Activated CD4-positive, alpha-beta T cell treated with anti-CD3 and anti-CD28 coated beads for 36 hours (primary cell): ENCODE measurements around the gene DIAPH1. TPM values are rescaled to one million over a fixed set of nuclear protein-coding genes. Genes with fewer than 3 reads are reported as not detected.
"Not testable (repeated sequence)": the region's sequence is repeated elsewhere in the genome, so short reads cannot be mapped to it uniquely, and the experiment has no call there.

Experiments used
- ATAC-seq: fragments of 200-7000 bp; cut with Tn5 transposase; one replicate; pipeline ENCODE4 v1.10.0; 2021; ENCODE audit warnings: mild to moderate bottlenecking, moderate library complexity
- CTCF ChIA-PET: fragments of 350-600 bp; sonication (Branson Sonifier 250); formaldehyde crosslinking; loops from one replicate; lab custom pipeline; 2021; ENCODE audit warnings: antibody characterized with exemption; lab: Charles Lee
- POLR2A ChIA-PET: fragments of 350-600 bp; sonication (Branson Sonifier 250); formaldehyde crosslinking; loops from one replicate; lab custom pipeline; 2021; ENCODE audit warnings: antibody characterized with exemption, inconsistent platforms; lab: Charles Lee
- DNase-seq: peaks from one replicate; pipeline ENCODE4 v3.0.0-alpha.2; 2020
- H3K27ac Mint-ChIP-seq: one replicate; pipeline ENCODE4 v1.8.0; 2021; ENCODE audit warnings: mixed read lengths
- H3K27me3 Mint-ChIP-seq: one replicate; pipeline ENCODE4 v1.8.0; 2021; ENCODE audit warnings: mixed read lengths
- H3K36me3 Mint-ChIP-seq: one replicate; pipeline ENCODE4 v1.8.0; 2021; ENCODE audit warnings: low read depth, mixed read lengths
- H3K4me1 Mint-ChIP-seq: one replicate; pipeline ENCODE4 v1.8.0; 2021; ENCODE audit warnings: mixed read lengths
- H3K4me3 Mint-ChIP-seq: one replicate; pipeline ENCODE4 v1.8.0; 2021; ENCODE audit warnings: mild to moderate bottlenecking, moderate library complexity, mixed read lengths
- H3K9me3 Mint-ChIP-seq: one replicate; pipeline ENCODE4 v1.8.0; 2021; ENCODE audit warnings: low read depth, mixed read lengths
- intact Hi-C, 2 experiments: fragments of 100-400 bp; cut with DNase I in 1 of 2; cut with micrococcal nuclease in 1 of 2; formaldehyde crosslinking; loops; one replicate each; pipeline versions ENCODE4 v1.14.2 to v1.15.1; 2022 to 2024; cut with DNase I, micrococcal nuclease
- total RNA-seq, 2 experiments: library from RNA; stranded (reverse); gene quantifications; one replicate each; pipeline ENCODE4 v1.2.3, GENCODE V29; 2021

DIAPH1 gene
- total RNA-seq, 2 experiments from 2014 or later = 185 to 212 TPM

DNA sequence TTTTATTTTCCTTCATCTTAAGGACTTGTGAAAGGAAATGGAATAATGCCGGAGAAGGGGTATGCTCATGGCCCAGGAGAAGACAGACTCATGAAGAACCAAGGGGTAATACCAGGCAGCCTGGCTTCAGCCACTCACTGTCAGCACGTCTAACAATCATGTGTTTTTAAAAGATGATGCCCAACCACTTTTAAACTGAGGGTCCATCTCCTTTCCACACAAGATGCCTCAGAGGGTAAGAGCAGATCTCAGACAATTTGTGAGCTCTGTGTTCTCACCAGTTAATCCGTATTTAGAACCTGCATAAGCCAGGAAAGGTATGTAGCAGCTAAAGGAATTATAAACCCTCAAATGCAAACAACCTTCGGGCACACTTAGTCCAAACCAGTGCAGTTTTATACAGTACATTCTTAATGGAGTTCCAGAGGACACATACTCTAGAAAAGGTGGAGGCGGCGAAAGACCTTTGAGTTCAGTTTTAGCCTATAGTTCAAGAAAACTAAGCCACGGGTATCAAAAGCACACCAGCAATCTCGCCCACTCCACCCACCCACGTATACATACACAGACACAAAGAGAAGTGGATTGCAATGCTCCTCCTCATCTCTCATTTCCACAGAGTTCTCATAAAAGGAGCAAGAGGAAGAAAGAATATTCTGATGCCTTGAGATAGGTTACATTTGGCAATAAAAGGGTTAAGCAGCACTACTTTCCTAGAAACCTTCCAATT lies 2.6 kb downstream of the DIAPH1 start:
- H3K27me3 Mint-ChIP-seq = no peaks in the 10 kb centered on the region
- ChIA-PET POLR2A (interaction anchor here (0.7 to 3.1 kb wide), 5 partner anchors 10 to 941 kb away, joined by 3 to 10 read pairs (median 6); partner anchors contain the start of genes HDAC3 and RELL2), CTCF (interaction anchor here (0.7 to 11.2 kb wide), 10 partner anchors 9 to 1083 kb away, joined by 3 to 261 read pairs (median 16); partner anchors contain the start of genes HDAC3 and RELL2)
- peak overlapping the region; percentile 98 for H3K27ac Mint-ChIP-seq
- intact Hi-C loops = loop anchor here (5.0 to 10.0 kb wide), 4 partner anchors 306 to 1061 kb away; partner anchors contain the start of genes SRA1 (in 2 of the 2), DELE1 (in 1 of the 2) and NDFIP1 (in 1 of the 2)
- peaks cover 43% of the 10 kb centered on the region for H3K36me3 Mint-ChIP-seq
- no peaks in the 10 kb centered on the region for H3K9me3 Mint-ChIP-seq
- H3K4me3 Mint-ChIP-seq = peak overlapping the region; percentile 98
- H3K4me1 Mint-ChIP-seq = peaks cover 67% of the 10 kb centered on the region
- no peak for ATAC-seq
- no peak for DNase-seq

DNA sequence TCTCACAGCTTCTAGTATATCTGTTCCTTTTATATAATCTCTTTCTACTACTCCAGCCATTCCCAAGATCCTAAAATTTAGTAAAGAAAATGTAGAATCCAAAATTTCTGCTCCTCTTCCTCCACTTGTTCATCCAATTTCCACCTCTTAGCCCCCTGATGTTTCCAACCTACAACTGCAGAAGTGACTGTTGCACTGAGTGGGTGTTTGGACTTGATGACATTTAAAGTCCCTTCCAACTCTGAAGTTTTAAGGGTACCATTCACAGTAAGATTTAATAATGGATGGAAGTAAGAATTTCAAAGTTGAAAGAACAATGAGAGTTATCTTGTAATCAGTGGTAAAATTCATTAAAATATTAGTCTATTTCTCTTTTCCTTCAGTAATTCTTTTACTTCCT lies 5.5 kb downstream of the DIAPH1 start:
- H3K4me3 Mint-ChIP-seq = peak overlapping the region; percentile 1
- H3K4me1 Mint-ChIP-seq = peaks cover 77% of the 10 kb centered on the region
- H3K27me3 Mint-ChIP-seq = no peaks in the 10 kb centered on the region
- peaks cover 42% of the 10 kb centered on the region for H3K36me3 Mint-ChIP-seq
- intact Hi-C loops = loop anchor here (10.0 kb wide), 2 partner anchors 491 to 1059 kb away; partner anchors contain the start of genes SRA1 (in 2 of the 2) and NDFIP1 (in 1 of the 2)
- H3K9me3 Mint-ChIP-seq = no peaks in the 10 kb centered on the region
- CTCF ChIA-PET = interaction anchor here (0.6 to 8.4 kb wide), 7 partner anchors 7 to 269 kb away, joined by 3 to 161 read pairs (median 6); partner anchors contain the start of genes HDAC3 and RELL2
- POLR2A ChIA-PET = no interaction called here
- no peak for ATAC-seq
- no peak for DNase-seq
- peak overlapping the region; percentile 37 for H3K27ac Mint-ChIP-seq

DNA sequence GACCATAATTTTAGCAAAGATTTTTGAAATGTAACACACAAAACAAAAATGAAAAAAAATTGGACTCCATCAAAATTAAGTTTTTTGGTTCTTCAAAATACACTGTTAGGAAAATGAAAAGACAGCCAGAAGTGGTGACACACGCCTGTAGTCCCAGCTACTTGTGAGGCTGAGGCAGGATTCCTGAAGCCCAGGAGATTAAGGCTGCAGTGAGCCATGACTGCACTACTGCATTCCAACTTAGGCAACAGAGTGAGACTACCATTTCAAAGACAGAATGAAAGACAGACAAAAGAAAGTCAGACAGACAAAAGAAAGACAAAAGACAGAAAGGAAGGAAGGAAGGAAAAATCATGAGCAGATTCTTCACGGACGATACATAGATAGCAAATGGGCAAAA lies 7.5 kb downstream of the DIAPH1 start:
- H3K27ac Mint-ChIP-seq = peak overlapping the region; percentile 78
- ChIA-PET POLR2A (no interaction called here), CTCF (interaction anchor here (1.0 kb wide), 1 partner anchor 12 kb away, joined by 3 read pairs; no protein-coding TSS in a partner anchor)
- peaks cover 36% of the 10 kb centered on the region for H3K36me3 Mint-ChIP-seq
- ATAC-seq = no peak
- no peak overlapping the region for H3K4me3 Mint-ChIP-seq
- no peaks in the 10 kb centered on the region for H3K27me3 Mint-ChIP-seq
- no peaks in the 10 kb centered on the region for H3K9me3 Mint-ChIP-seq
- DNase-seq = no peak
- H3K4me1 Mint-ChIP-seq = peaks cover 84% of the 10 kb centered on the region
- intact Hi-C loops = loop anchor here (10.0 kb wide), 2 partner anchors 494 to 1056 kb away; partner anchors contain the start of genes SRA1 (in 2 of the 2) and NDFIP1 (in 1 of the 2)

DNA sequence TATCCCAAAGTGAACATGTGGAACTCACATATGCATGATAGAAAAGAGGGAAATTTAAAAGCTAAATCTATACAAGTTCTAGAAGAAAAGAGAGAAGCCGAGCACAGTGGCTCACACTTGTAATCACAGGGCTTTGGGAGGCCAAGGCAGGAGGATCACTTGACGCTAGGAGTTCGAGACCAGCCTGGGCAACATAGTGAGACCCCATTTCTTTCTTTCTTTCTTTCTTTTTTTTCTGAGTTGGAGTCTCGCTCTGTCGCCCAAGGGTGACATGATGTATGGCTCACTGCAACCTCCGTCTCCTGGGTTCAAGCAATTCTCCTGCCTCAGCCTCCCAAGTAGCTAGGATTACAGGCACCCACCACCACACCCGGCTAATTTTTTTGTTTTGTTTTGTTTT lies 8.9 kb downstream of the DIAPH1 start:
- ATAC-seq, H3K27me3 Mint-ChIP-seq, H3K4me3 Mint-ChIP-seq, POLR2A ChIA-PET, DNase-seq, H3K9me3 Mint-ChIP-seq: not testable (repeated sequence)
- intact Hi-C loops = loop anchor here (10.0 kb wide), 3 partner anchors 495 to 1215 kb away; partner anchors contain the start of genes SRA1 (in 2 of the 2) and NDFIP1 (in 1 of the 2)
- H3K27ac Mint-ChIP-seq = peak overlapping the region; percentile 86
- CTCF ChIA-PET = interaction anchor here (1.1 to 5.2 kb wide), 4 partner anchors 9 to 22 kb away, joined by 3 to 30 read pairs (median 16); partner anchors contain the start of gene DIAPH1
- peaks cover 85% of the 10 kb centered on the region for H3K4me1 Mint-ChIP-seq
- peaks cover 30% of the 10 kb centered on the region for H3K36me3 Mint-ChIP-seq

DNA sequence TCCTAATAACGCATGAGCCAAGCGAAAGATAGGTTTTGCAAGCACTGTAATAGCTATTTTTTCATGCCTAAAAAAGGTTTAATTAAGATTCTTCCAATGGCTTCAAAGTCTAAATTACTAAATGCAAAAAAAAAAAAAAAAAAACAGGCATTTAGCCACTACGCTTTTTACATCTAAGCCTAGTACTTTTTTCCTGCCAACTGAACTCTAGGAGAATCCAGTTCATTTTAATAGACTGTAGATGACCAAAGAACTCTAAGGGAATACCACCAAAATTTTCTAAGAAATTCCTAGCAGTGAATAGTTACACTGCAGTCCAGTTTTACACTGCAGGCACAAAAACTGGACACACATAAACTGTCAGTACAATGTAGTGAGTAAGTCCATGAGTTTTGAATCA lies 9.8 kb downstream of the DIAPH1 start:
- Mint-ChIP-seq H3K9me3 (no peaks in the 10 kb centered on the region), H3K4me3 (no peak overlapping the region), H3K4me1 (peaks cover 85% of the 10 kb centered on the region), H3K27ac (peak overlapping the region; percentile 69), H3K36me3 (peaks cover 26% of the 10 kb centered on the region), H3K27me3 (no peaks in the 10 kb centered on the region)
- ATAC-seq = no peak
- CTCF ChIA-PET = interaction anchor here (0.8 to 5.2 kb wide), 8 partner anchors 8 to 45 kb away, joined by 3 to 30 read pairs (median 6); partner anchors contain the start of gene DIAPH1
- DNase-seq = no peak
- POLR2A ChIA-PET = interaction anchor here (0.6 to 0.7 kb wide), 3 partner anchors 30 to 1139 kb away, joined by 3 to 11 read pairs (median 5); no protein-coding TSS in a partner anchor
- intact Hi-C loops = loop anchor here in 1 of 2 experiments (10.0 kb wide), 1 partner anchor 1216 kb away; no protein-coding TSS in a partner anchor

DNA sequence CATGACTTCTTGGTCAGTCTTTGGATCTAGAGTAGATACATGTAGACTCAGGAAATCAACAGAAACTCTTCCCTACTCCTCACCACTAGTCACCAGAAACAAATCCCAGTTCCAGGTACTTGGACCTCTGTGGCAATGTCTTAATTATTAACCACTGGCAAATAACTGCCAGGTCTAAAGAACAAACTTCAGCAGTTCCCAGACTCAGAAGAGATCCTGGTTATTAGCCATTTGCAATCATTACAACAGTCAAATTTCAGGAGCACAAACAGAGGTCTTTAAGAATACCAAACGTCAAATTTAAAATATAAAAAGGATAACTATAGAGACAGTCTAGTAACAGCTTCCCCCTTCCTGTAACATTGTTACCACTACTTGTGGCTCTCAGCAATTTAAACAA lies 10.2 kb downstream of the DIAPH1 start:
- intact Hi-C loops = loop anchor here in 1 of 2 experiments (10.0 kb wide), 1 partner anchor 1216 kb away; no protein-coding TSS in a partner anchor
- H3K36me3 Mint-ChIP-seq = peaks cover 26% of the 10 kb centered on the region
- H3K9me3 Mint-ChIP-seq = no peaks in the 10 kb centered on the region
- H3K4me3 Mint-ChIP-seq = no peak overlapping the region
- ChIA-PET POLR2A (interaction anchor here (0.6 to 0.7 kb wide), 4 partner anchors 17 to 1140 kb away, joined by 3 to 11 read pairs (median 4); no protein-coding TSS in a partner anchor), CTCF (interaction anchor here (0.7 to 5.2 kb wide), 10 partner anchors 9 to 45 kb away, joined by 3 to 30 read pairs (median 4); partner anchors contain the start of gene DIAPH1)
- peak overlapping the region; percentile 69 for H3K27ac Mint-ChIP-seq
- peaks cover 86% of the 10 kb centered on the region for H3K4me1 Mint-ChIP-seq
- ATAC-seq = no peak
- DNase-seq = no peak
- H3K27me3 Mint-ChIP-seq = no peaks in the 10 kb centered on the region

DNA sequence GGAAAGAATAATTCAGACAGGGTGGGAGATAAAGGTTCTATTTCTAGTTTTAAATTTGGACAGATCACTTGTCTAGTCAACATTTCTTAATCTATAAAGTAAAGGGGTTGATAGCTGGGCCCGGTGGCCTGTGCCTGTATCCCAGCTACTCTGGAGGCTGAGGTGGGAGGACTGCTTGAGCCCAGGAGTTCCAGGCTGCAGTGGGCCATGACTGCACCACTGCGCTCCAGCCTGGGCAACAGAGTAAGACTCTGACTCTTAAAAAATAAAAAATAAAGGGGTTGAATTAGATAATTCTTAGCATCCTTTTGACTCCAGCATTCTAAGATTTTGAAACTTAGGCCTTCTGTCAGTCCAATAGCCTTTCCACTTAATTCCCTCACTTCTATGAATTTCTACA lies 10.8 kb downstream of the DIAPH1 start:
- Mint-ChIP-seq H3K9me3 (no peaks in the 10 kb centered on the region), H3K27me3 (no peaks in the 10 kb centered on the region), H3K36me3 (peaks cover 23% of the 10 kb centered on the region), H3K4me3 (no peak overlapping the region), H3K4me1 (peaks cover 86% of the 10 kb centered on the region), H3K27ac (peak overlapping the region; percentile 69)
- CTCF ChIA-PET = interaction anchor here (0.7 to 5.2 kb wide), 6 partner anchors 9 to 44 kb away, joined by 3 to 30 read pairs (median 14); partner anchors contain the start of gene DIAPH1
- intact Hi-C loops = loop anchor here in 1 of 2 experiments (10.0 kb wide), 1 partner anchor 1217 kb away; no protein-coding TSS in a partner anchor
- DNase-seq (no peak), ATAC-seq (no peak)
- POLR2A ChIA-PET = interaction anchor here (0.6 kb wide), 1 partner anchor 18 kb away, joined by 3 read pairs; no protein-coding TSS in a partner anchor

DNA sequence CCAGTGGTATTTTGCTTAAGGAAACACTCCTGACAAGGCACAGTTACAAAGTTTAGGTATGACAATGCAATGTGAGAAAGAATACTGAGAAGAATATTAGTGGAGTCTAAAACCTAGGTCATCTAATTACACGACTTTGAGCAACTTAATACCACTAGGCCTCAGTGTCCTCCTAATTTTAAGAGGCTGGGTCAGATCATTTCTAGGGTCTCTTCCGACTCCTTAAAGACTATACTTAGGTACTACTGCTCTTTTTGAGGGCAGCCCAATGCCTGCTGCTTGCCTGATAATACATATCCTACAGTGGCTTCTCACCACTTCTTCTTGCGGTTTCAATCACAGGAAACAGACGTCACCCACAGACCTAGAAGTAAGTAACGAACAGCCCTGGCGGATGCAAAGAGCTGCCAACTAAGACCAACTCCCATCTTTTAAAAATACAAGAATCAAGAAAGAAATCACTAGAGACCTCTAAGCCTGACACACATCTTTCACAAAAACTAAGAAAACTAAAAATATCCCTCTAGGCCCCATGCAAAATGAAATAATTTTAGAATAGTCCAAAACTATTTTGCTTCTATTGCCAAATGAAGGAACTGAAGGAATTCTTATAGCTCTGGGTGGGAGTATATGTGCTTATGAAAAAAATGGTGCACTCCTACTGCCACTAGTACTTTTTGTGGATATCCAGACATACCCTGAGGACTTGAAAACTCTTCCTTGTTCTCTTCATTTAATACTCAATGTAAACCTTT lies 13.1 kb downstream of the DIAPH1 start:
- peak overlapping the region; percentile 55 for H3K4me3 Mint-ChIP-seq
- H3K4me1 Mint-ChIP-seq = peaks cover 86% of the 10 kb centered on the region
- peak; percentile 79 for DNase-seq
- POLR2A ChIA-PET = interaction anchor here (0.7 to 1.0 kb wide), 3 partner anchors 10 to 17 kb away, joined by 3 to 8 read pairs (median 3); no protein-coding TSS in a partner anchor
- peak; percentile 90 for ATAC-seq
- intact Hi-C loops = loop anchor here (1.0 to 10.0 kb wide), 4 partner anchors 13 to 1219 kb away; partner anchors contain the start of gene DIAPH1 (in 1 of the 2)
- no peaks in the 10 kb centered on the region for H3K9me3 Mint-ChIP-seq
- CTCF ChIA-PET = interaction anchor here (0.5 to 5.2 kb wide), 14 partner anchors 8 to 536 kb away, joined by 3 to 30 read pairs (median 4); partner anchors contain the start of gene DIAPH1
- peak overlapping the region; percentile 91 for H3K27ac Mint-ChIP-seq
- peaks cover 13% of the 10 kb centered on the region for H3K36me3 Mint-ChIP-seq
- H3K27me3 Mint-ChIP-seq = no peaks in the 10 kb centered on the region

DNA sequence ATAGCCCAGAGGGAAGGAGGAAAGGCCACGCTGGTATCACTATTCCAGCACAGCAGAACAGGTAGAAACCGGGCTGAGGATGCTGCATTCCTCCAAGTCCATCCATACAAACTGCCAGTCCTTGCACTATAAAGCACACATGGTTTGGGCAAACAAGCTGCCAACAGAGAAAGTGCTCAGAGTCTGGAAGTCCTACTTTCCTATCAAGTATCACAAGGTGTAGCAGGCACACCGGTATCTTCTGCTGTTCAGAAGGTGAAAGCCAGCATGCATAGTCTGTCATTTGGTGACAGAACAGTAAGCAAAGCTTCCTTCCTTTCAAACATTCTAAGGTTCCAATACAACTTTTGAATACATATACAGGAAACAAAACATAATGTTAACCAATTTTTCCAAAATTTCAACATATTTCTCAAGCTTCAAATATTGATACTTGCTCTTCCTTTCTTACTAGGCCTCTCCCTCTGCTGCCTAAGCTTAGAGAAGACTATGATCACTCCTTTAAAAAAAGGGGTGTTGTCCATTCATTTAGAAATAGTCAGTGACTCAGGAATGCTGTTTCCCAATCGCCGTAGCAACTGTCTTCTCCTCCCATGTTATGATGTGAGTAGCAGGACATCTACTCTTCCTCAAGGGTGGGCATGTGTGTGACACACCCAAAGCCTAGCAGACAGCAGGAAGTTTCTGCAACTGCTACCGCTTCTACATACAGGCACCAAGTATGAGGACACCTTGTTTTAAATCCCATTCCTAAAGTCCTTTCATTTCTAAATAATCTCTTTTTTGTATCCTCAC lies 14.7 kb downstream of the DIAPH1 start:
- peak overlapping the region; percentile 58 for H3K4me3 Mint-ChIP-seq
- intact Hi-C loops = loop anchor here in 1 of 2 experiments (10.0 kb wide), 1 partner anchor 1221 kb away; no protein-coding TSS in a partner anchor
- no peaks in the 10 kb centered on the region for H3K9me3 Mint-ChIP-seq
- ChIA-PET CTCF (interaction anchor here (0.6 to 5.4 kb wide), 11 partner anchors 11 to 271 kb away, joined by 3 to 50 read pairs (median 3); partner anchors contain the start of gene DIAPH1), POLR2A (interaction anchor here (0.7 to 1.2 kb wide), 3 partner anchors 10 to 246 kb away, joined by 3 to 4 read pairs (median 3); no protein-coding TSS in a partner anchor)
- DNase-seq (peak; percentile 42), ATAC-seq (peak; percentile 27)
- H3K27me3 Mint-ChIP-seq = no peaks in the 10 kb centered on the region
- peaks cover 11% of the 10 kb centered on the region for H3K36me3 Mint-ChIP-seq
- peaks cover 91% of the 10 kb centered on the region for H3K4me1 Mint-ChIP-seq
- peak overlapping the region; percentile 93 for H3K27ac Mint-ChIP-seq
